Stimulated activated CD4-positive, alpha-beta T cell treated with anti-CD3 and anti-CD28 coated beads, Interleukin-4, amount 100 ng/mL, for 24 hours (primary cell): ENCODE data around the gene MAGEE2.
"Not testable (repeated sequence)": the region's sequence is repeated elsewhere in the genome, so short reads cannot be mapped to it uniquely, and the experiment has no call there.

ENCODE experiments used
- DNase-seq: peaks from one replicate; pipeline ENCODE4 v3.0.0-alpha.2; 2020

Gene MAGEE2, protein sequence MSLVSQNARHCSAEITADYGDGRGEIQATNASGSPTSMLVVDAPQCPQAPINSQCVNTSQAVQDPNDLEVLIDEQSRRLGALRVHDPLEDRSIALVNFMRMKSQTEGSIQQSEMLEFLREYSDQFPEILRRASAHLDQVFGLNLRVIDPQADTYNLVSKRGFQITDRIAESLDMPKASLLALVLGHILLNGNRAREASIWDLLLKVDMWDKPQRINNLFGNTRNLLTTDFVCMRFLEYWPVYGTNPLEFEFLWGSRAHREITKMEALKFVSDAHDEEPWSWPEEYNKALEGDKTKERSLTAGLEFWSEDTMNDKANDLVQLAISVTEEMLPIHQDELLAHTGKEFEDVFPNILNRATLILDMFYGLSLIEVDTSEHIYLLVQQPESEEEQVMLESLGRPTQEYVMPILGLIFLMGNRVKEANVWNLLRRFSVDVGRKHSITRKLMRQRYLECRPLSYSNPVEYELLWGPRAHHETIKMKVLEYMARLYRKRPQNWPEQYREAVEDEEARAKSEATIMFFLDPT

DNA sequence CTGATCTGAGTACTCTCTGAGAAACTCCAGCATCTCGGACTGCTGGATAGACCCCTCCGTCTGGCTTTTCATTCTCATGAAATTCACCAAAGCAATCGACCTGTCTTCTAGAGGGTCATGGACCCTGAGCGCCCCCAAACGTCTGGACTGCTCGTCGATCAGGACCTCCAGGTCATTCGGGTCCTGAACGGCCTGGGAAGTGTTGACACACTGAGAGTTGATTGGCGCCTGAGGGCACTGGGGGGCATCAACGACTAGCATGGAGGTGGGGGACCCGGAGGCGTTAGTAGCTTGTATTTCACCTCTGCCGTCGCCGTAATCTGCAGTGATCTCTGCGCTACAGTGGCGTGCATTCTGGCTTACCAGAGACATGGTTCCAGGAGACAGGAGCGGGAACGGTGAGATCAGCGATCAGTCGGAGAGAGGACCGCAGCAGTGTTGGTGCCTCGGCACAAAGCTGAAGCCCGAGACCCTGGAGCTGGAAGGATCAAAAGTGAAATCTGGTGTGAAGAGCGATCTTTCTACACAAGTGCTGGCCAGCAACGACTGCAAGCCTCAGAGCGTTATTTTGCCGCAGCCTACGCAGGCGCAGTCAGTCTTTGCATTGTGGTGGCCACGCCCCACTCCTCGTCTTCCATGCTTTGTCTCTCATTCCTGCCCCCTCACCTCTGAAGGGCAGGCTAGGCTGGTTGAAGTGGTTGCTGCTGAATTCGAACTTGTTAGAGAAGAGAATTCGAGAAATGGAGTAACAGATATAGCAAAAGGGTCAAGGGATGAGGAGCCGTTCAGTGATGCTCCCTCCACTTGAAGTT is at the start of gene MAGEE2:
Gene MAGEE2, minus strand, starts transcription at position 575 of the 812 bp plus-strand sequence. Its CDS starts 203 bp downstream, at position 372.
- DNase-seq, result peak; percentile 9

DNA sequence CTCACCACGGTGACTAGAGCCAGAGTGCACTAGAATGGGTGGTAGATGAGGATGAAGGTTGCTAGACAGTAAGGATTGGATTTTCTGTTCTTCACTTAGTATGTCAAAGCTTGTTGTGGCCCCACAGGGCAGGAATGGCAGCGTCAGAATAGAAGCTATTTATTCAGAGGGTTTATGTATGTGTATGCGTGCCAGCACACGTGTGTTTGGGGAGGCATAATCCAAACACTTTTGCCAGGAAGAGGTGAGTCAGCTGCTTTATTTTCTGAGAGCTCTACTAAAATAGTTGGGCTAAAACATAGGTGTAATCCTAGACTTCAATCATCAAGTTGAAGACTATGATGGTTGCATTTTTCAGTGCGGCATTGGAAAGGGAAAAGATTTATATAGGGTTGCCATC is 1.2 kb upstream of the MAGEE2 start:
- DNase-seq, result no peak

DNA sequence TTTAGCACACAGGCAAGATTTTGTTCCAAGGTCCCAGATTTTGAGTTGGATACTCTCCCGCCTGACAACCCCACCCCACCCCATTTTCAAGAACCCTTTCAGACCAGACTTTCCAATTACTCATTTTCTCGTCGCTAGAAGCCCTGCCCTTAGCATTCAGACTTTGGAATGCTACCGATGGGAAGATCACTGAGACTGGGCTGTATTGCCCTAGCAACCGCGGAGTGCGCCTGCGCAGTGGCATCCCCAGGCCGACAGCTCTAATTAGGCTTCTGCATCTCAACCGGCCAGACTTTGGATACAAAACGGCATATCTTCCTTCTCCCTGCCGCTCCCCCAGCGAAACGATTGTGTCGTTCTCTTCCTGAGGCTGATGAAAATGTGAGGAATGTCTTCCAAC is 3.4 kb downstream of the MAGEE2 start:
- DNase-seq, result no peak

DNA sequence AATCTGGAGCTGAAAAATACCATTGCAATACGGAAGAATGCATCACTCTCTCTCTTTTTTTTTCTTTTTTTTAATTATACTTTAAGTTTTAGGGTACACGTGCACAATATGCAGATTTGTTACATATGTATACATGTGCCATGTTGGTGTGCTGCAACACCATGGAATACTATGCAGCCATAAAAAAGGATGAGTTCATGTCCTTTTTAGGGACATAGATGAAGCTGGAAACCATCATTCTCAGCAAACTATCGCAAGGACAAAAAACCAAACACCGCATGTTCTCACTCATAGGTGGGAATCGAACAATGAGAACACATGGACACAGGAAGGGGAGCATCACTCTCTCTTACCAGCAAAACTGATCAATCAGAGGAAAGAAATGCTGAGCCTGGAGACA is 17.0 kb downstream of the MAGEE2 start:
- DNase-seq, result not testable (repeated sequence)

DNA sequence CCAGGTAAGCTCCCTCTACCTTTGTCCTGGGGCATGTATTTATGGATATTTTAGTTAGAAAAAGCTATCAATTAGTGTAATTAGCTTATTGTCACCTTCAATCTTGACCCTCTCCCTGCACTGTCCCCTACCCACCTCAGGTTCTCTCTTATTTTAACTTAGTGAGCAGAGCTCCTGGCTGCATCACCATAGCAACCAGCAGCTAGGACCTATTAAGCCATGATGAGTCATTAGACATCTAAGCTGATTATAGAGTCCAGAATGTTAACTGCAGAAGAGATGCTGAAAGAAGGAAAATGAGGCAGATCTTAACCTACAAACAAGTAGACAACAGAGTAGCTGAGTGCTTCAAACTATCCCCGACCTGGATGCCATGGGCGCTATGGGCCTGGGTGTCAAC is 36.6 kb downstream of the MAGEE2 start:
- no peak for DNase-seq

DNA sequence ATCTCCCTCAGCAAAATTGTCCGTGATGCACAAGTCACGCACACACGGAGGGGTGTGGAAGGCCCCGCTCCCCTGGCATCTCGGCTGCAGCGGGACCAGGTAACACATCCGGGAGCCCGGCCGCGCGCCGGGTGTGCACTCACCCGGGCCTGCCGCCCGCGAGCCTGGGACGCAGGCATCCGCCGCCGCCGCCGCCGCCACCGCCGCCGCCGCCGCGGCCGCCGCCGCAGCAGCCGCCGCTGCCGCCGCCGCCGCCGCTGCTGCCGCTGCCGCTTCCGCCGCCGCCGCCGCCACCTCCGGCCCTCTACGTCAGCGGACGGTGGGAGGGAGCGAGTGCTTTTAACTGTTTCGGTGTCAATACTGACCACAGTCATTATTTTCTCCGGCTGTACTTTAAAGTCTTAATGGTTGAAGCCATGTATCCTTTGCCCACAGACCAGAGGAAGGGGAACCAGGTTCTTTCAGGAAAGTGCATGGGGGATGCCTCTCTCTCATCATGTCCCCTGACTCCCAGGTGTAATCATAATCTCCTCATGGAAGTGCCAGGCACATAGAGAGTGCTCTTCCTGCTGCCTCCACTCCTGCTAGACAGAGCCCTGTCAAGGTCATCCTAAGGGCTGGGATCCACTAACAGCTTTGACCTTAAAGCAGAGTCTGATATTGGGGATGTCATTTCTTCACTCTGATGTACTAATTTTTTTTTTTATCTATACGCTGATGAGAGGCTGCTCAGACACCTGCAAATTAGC is 38.0 kb downstream of the MAGEE2 start:
- peak; percentile 23 for DNase-seq
